Measurements from ENCODE around the gene SPANXN3.
"Not testable (repeated sequence)": the region's sequence is repeated elsewhere in the genome, so short reads cannot be mapped to it uniquely, and the experiment has no call there.

SPANXN3 gene

GRCh38 chrX:143517375-143517774 lies at the start of gene SPANXN3:
TSS of gene SPANXN3 (minus strand) at chrX:143517475. CDS start at chrX:143517391, 84 bp downstream.
- DNase-seq (ENCODE audit: low read depth in 3 of 3), result not testable (repeated sequence)

GRCh38 chrX:143536176-143536575 lies 18.9 kb upstream of the SPANXN3 start:
- no peak for DNase-seq (ENCODE audit: low read depth in 3 of 3)

- DNase-seq (ENCODE audit: low read depth in 3 of 3), result not testable (repeated sequence)
Measured at GRCh38 chrX:143502196-143502595, 15.1 kb downstream of the SPANXN3 start.

- DNase-seq (ENCODE audit: low read depth in 3 of 3), result no peak
Measured at GRCh38 chrX:143500751-143501150, 16.5 kb downstream of the SPANXN3 start.

GRCh38 chrX:143486105-143486504 lies 31.2 kb downstream of the SPANXN3 start:
- DNase-seq (ENCODE audit: low read depth in 3 of 3), result no peak

GRCh38 chrX:143476751-143477150 lies 40.5 kb downstream of the SPANXN3 start:
- DNase-seq (ENCODE audit: low read depth in 3 of 3), result no peak

- DNase-seq (ENCODE audit: low read depth in 3 of 3), result no peak
Measured at GRCh38 chrX:143472347-143472938, 44.8 kb downstream of the SPANXN3 start.

GRCh38 chrX:143466130-143466529 lies 51.1 kb downstream of the SPANXN3 start:
- no peak for DNase-seq (ENCODE audit: low read depth in 3 of 3)

- DNase-seq (ENCODE audit: low read depth in 3 of 3), result no peak
Measured at GRCh38 chrX:143462696-143463095, 54.6 kb downstream of the SPANXN3 start.

GRCh38 chrX:143461606-143462005 lies 55.7 kb downstream of the SPANXN3 start:
- DNase-seq (ENCODE audit: low read depth in 3 of 3), result no peak
